HG03108 (cell line): Measurements from ENCODE around the gene DUSP7.

Experiments used
- ATAC-seq: cut with Tn5 transposase; IDR thresholded peaks from one replicate; pipeline ENCODE4 v1.9.1; 2021; ENCODE audit warnings: moderate library complexity; ENCODE audit not compliant: unreplicated experiment

DUSP7 gene

DNA sequence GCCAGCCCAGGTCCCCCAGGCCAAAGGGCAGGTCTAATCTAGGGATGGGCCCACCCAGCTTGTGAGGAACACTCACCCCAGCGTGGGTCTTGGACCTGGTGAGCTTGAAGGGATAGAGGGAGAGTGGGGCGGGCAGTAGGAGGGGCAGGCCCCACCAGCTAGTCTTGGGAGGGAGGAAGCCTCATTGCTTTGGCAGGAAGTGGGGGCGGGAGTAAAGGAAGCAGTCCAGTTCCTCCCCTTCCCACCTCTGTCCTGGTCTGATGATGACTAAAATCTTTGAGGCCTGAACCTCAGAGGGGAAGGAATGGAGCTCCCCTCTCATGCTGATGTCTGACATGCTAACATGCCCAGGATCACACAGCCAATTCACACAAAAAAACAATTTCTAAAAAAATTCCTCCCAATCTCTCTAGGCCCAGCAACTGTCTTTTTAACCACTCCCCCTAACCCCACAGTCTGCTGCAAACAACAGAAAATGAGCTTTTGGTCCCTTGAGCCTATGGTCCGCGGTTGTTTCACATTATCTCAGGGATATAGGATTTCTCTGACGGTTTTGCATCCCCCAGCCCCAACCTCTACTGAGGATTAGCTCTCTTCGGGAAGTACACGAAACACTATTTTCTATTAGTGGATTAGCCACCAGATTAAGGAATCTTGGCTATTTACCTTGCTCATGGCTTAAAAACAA, 30.7 kb upstream of the DUSP7 start:
- ATAC-seq, result no peak

DNA sequence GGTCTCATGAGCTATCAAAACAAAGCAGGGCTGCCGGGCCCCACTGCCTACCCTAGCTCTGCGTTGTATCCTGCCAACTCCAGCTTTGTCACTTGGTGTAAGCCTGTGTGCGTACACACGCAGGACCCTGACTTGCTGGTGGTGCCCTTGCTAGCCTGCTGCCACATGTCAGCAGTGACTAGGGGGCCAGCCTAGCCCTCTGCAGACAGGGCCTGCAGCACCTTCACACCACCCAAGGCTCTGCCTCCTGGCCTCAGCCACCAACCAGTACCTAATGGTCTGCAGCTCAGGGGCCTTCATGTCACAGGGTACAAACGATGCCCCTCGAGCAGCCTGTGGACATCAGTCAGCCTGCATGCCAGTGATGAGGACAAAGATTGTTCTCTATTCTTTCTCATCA, 30.1 kb upstream of the DUSP7 start:
- ATAC-seq, result no peak

DNA sequence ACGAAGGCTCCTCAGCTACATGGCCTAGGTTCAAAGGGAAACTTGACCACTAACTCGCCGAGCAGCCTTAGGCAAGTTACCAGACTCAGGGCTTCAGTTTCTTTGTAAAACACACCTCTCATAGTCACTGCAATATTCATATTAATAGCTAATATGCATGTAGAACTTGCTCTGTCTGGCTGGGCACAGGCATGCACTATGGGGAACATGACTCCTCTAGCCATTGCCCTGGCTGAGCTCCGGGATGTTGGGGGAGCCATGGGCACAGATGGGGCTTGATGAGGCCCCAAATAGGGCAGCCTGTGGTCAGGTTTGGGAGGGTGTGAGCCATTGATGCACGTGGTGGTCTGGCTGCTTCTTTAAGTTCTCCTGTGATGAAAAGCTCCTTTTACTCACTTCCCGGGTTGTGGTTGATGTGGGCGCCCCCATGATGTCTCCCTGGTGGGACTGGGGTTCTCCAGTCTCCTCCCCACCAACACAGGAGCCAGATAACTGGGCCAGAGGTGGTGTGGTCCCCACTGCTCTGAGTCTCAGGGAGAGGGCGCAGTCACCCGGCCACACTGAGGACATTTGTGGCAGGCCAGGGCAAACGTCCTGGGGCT, 29.4 kb upstream of the DUSP7 start:
- ATAC-seq, result no peak

DNA sequence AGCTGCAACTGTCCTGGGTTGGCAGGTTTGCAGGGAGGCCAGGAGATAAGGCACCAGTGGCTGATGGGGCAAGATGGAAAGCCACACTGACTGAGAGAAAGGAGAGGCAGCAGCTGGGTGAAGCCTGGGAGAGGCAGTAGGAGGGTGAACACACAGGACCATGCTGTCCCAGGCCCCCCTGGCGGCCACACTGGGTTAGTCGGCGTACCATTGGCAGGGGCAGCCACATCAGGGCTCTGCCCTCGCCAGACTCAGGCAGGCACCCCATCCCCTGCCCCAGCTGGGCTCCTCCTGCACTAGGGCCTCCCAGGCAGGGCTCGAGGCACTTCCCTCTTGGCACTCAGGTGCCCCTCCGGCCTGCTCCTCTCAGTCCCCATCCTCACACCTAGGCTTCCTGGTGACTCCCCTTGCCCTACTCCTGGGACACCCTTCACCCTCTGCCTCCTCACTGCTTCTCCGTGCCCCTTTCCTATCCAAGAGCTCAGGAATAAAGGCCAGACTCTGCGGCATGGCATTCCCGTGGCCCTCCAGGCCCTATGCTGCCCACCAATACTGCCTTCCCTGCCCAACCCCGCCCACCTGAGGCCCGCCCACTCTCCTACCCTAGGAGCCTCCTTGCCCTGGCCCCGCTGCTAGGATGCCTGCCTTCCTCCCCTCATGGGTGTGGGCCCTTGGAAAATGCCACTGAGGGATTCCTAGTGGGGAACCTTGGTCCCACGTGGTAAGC, 28.7 kb upstream of the DUSP7 start:
- no peak for ATAC-seq

DNA sequence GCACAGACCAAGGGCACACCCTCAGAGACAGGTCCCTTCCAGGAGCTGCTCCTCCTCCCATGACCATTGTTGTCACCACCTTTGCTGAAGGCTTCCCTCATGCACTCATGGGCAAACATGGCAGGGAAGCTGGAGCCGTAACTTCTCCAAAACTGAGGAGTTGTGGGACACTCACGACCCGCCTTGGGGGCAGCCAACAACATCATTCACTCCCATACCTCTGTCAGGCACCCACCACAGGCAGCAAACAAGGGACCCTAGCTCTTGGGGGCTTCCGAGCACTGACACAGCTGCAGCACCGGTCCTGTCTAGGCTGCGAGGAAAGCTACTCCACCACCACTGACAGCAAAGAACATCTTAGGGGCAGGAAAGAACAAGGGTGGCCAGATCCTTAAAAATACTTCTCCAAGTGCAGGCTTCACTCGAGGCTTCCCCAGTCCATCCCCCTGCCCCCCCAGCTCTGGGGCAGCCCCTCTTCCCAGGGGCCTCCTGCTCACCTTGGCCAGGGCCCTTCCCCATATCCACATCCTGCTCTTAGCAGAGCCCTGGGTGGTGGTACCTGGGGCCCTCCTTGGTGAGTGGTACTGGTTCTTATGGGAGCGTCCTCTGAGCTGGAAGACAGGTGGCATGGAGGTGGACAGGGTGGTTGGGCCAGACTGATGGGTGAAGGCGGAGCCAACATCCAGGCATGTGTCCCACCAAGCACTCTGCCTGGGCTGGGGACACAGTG, 28.0 kb upstream of the DUSP7 start:
- ATAC-seq, result no peak

DNA sequence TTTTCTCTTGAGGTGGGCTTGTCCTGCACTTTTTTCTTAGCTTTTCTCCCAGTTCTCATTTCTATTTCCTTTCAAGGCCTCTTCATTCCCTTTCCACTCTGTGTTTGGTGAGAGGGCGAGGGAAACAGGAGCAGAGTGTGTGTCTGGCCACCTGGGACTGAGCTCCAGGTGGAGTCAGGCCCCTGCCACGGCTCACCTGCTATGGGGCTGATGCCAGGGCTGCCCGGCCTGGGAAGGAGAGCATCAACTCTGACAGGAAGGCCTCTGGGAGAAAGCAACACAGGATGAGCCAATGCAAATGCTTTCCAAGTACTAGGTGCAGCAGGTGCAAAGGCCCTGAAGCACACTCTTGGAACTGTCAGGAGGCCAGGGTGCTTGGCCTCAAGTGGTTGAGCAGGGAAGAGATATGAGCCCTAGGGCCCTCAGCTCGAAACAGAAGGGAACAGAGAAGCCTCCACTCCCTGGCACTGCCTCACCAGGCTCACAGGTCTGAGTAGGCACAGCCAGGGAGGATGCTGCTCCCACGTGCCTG, 27.3 kb upstream of the DUSP7 start:
- no peak for ATAC-seq

DNA sequence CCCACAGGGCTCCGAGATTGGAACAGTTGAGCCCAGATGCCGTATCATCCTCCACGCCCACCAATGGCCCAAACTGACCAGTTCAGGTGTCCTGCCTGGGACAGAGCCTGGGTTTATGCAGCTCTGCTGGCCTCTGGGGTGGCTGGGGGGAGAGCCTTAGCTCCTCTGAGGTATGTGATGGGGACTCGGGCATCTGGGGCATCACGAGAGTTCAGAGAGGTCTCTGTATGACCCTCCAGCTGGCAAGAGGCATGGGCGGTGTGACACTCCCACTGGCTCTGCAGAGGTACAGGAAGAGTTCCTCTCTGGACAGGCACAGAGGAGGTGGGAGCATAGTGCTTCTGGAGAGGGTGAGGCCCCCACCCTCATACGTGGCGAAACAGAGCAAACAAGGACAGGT, 26.6 kb upstream of the DUSP7 start:
- ATAC-seq, result no peak

DNA sequence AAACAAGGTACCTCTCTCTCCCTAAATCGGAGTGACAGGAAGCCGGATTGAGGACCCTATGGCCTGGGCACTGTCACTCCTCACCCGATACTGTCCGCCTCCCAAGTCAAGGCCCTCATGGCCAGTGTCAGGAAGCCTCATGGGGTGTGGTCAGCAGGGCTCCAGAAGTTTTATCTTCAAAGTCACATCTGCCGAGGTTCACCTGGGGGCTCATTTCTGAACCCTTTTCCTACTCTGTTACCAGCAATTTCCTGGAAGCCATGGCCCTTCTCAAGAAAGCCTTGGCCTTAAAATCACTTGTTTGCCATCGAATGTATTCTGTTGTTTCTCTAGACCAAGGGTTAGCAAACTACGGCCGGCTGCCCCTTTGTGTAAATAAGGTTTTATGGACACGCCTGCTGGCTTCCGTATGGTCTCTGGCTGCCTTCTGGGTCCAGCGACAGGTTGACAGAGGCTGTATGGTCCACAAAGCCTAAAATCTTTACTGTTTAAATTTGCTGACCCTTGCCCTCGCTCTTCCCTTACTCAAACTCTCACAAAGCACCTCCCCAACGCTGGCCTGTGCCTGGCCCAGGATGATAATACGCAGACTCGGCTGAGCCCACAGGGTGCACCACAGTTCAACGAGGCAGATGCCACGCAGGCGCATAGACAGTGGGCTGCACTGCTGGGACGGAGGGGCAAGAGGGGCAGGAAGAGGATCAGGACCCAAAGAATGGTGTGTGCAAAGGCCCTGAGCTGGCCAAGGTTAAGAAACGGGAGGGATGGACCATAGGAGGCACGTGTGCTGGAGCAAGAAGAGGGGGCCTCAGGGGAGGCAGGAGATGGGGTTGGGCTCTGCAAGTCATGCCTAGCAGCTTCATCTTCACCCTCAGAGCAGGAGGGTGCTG, 24.7 kb upstream of the DUSP7 start:
- no peak for ATAC-seq

DNA sequence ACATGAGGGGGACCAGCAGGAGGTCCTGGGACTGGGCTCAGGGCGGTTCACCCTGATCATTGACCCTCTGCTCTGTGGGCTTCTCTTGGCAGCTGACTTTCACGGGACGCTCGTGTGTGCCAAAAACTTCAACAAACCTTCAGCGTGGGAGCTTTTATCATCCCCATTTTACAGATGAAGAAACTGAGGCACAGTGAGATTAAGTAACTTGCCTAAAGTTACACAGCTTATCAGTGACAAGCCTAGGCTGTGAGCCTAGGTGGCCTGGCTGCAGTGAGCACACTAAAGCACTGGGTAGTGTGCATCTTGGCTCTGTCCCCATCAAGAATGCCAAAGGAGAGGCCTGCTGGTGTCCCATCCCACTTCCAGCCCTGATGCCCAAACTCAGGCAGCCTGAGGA, 23.6 kb upstream of the DUSP7 start:
- no peak for ATAC-seq

DNA sequence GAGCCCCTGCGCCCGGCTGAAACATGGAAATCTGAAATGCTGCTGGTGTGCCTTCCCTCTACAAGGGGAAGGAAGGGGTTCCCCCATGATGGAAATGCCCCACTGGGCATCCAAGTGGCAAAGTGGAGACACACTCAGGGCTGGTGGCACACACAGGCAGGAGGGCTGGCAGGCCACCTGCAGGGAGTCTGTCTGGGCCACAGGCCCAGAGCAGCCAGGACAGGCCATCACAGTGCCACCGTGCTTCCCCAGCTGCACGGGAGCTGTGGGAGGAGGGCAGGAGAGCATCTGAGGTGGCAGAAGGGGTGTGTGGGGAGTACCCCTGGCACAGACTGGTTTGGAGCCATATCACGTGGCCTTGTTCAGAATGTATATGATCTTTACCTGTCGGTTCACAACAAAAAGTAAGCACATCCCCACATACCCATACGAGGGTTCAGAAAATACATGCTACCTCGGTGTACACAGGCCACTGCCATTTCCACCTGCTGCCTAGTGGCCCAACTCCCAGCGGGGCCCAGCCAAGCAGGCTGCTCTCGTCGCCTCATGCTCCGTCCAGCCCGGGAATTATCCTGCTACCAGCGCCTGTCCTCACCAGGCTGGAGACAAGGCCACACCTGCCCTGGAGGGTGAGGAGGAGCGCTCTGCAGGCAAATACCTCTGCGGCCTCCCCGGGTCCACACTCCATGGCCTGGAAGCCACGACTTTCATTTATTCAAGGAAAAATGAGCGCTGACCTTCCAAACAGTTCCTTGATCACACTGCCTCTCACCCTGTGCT, 22.6 kb upstream of the DUSP7 start:
- no peak for ATAC-seq

DNA sequence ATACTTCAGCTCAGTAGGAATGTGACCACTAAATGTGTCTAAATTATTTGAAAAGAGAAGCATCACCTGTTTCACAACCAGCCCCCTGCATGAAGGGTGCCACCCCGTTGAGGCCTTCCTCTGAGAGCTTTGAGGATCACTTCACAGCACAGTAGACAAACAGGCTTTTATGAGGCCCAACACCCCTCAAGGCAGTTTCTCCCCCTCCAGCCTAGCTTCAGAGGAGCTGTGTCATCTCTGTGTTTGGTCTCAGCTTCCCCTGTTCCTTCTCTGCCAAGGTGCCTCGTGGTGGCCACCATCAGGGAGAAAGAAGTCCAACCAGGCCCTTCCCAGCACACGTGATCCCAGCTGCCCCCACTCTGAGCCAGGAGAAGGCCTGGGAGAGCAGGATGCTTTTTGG, 21.6 kb upstream of the DUSP7 start:
- no peak for ATAC-seq

DNA sequence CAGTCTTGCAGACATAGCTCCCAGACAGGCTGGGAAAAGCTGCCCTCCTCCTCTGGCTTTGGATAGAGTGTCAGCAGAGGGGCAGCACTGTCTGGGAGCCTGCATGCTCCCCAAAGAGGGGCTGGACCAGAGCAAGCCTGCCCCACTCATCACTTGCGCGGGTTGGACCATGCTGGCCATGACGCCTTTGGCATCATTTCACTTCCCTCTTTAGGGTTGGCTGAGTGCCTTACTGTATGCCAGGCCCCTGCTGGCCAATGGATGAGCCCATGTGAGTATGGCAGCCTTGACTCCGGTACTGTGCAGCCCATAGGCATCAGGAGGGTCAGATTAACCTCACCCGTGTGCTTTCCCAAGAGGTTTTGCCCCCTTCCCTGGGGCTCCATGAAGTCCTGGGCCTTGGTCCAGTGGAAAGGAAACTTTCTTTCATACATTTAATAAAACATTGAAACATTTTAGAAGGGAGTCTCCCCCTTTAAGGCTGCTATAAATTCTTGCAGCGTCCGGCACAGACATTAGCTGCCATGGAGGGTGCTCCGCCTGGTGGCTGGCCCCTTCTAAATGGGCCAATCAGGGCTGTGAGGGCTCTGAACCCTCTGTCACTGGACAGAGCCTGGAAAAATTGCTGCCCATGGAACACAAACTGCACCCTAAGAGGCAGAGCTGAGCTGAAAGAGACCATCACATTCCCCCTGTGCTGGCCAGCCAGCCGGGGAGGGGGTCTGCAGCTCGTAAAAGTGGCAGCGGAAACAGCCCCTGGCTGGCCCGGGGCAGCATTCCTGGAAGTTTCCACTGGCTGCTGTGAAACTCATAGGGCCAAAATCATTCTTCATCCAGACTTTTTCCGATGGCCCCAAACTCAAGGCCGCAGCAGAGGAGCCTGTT, 20.8 kb upstream of the DUSP7 start:
- ATAC-seq, result no peak

DNA sequence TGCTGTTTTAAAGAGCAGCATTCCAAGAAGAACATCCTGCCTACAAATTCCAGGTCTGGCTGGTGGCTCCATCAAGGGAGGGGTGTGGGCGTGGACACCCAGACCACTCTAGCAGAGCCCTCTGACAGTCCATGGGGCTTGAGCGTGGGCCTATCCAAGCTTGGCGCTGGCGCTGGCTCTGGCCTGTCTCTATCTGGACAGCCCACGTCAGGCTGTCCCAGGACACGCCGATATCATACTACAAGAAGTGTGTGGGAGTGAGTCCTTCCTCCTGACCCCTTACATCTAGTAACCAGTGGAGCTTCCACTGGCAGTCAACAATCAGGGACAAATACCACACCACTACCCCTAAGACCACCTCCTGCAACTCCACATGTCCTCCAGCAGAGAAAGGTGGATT, 17.1 kb upstream of the DUSP7 start:
- no peak for ATAC-seq

DNA sequence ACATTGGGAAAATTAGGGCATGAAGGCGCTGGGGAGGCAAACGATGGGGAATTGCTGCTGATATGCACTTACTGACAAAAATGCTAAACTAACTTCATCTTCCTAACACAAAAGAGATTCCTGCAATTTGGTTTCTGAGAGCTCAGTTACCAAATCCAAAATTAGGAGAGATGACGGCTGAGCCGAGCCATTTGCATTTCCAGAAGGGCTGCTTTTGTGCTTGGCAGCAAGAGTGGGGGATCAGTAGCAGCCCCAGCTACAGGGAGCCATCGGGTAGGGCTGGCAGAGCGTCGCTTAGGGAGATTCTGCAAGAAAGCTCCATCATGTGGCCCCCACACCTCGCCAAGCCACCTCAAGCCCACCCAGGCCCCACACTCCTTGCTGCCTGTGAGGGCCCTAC, 16.1 kb upstream of the DUSP7 start:
- ATAC-seq, result no peak

DNA sequence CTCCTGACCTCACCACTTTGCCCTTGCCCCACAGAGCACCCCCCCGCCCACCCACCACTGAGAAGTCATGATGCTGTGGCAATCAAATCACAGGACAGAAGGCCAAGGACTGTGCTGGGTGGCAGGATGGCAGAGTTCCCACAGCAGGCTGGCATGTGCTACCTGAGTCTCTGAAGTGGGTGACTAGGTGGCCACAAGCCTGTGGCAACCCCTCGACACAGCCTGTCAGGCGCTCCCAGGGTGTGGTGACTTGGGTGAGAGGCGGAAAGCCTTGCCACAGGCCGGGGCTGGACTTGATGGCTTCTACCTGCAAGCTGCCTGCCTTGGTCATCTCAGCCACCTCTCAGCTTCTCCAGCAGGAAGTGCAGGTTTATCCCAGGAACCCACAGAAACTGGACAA, 15.6 kb upstream of the DUSP7 start:
- ATAC-seq, result no peak

DNA sequence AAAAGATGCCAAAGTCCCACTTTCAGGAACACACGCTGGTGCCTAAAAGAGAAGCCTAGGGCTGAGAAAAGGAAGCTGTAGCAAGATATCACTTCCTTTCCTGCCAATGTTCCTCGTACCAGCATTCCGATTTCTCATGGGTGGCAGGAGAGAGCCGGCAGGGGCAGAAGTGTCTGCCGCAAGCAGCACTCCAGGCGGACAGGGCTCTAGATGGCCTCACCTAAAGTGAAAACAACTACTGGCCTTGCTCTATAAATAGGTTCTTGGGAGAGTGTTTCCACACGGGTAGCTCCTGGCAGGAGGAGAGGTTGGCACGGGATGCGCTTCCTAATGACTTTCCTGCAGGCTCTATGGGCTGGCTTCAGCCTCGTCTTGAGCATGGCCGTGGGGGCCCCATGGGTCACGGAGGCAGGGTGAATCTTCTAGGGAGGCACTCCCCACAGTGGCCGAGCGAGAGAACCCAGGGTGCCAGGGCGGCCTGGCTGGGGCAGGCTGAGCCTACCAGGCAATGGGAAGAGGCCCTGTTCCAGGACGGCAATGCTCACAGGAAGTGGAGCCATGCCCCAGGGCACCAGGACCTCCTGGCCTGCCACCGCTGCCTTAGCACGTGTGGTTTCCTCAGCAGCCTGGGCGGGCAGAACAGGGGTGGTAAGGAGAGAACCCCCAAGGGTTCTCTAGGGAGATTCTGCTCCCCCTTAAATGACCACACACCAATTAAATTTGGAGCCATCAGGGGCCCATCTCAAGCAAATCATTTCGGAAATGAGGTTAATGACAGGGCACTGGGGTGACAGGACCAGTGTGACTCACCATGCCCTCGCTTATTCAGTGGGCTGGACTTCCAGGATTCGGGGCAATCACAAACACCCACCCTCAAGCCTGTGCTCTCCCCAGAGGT, 14.6 kb upstream of the DUSP7 start:
- ATAC-seq, result no peak

DNA sequence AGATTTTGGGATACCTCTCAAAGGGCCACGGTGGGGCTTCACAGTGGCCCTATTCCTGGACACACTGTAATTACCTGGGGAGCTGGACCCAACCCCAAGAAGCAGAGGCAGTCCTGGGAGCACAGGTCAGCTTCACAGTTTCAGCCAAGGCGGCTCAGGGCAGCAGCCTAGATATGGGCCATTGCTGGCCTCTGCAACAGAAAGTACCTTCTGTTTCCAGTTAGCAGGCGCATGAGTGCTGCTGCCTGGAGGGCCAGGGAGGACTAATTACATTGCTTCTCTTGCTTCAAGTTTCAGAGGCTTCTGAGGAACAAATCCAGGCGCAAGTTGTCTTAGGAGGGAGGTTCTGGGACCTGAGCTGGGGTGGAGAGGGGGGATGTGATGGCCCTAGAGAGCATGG, 13.5 kb upstream of the DUSP7 start:
- no peak for ATAC-seq

DNA sequence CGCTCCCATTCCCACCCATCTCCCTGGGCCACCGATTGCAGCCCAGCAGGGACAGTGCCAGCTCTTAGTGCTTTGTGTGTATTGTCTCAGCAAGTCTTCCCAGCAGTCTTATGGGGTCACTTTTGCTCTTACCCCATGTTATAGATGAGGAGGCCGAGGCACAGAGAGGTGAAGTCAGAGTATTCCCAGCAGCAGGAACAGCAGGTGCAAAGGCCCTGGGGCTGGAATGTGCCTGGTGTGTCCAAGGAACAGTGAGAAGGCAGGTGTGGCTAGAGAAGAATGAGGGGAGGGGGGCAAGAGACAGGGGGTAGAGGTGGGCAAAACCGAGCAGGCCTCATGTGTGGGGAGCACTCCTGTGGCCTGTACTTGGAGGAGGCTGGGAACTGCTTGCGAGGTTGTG, 12.8 kb upstream of the DUSP7 start:
- no peak for ATAC-seq
